ENCODE measurements around the gene FCRL4. TPM values are rescaled to one million over a fixed set of nuclear protein-coding genes. Genes with fewer than 3 reads are reported as not detected.

FCRL4 gene
- total RNA-seq, 1 donor from 2014 or later = not detected

DNA sequence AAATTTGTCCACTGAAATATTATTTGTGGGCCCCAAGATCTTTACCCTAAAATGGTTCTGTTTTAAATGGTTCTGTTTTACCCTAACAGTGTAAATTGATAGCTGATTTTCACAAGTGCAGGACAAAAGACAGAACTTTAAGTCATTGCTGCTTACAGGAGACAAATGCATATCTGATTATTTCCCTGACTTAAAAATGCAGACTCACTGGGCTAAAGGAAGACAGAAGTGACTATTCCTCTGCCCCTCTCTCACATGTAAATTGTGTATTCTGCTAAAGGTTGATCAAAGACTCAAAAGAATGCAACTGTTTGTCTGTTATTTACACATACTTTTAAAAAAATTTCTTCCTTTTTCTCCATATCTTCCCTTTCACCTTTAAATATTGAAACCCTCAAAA, 58.3 kb downstream of the FCRL4 start:
- no peak overlapping the region for H2AFZ ChIP-seq (ENCODE audit: low read depth, low read length)
- no peaks in the 10 kb centered on the region for H4K20me1 ChIP-seq (ENCODE audit: insufficient read depth, low read length)
- Mint-ChIP-seq H3K27ac (ENCODE audit: unreplicated experiment) (no peak overlapping the region), H3K9me3 (ENCODE audit: unreplicated experiment) (peaks cover 2% of the 10 kb centered on the region), H3K36me3 (ENCODE audit: low read depth, unreplicated experiment) (no peaks in the 10 kb centered on the region), H3K4me1 (ENCODE audit: low read depth, unreplicated experiment) (peaks cover 11% of the 10 kb centered on the region), H3K4me3 (ENCODE audit: unreplicated experiment) (no peak overlapping the region), H3K27me3 (ENCODE audit: low read depth, unreplicated experiment) (peaks cover 33% of the 10 kb centered on the region)
- no peak for DNase-seq (ENCODE audit: low read depth)
- H3K9ac ChIP-seq (ENCODE audit: low read length) = no peak overlapping the region
- H3K36me3 ChIP-seq (ENCODE audit: insufficient read depth, low read length) = no peaks in the 10 kb centered on the region
- no peaks in the 10 kb centered on the region for H3K9me3 ChIP-seq (ENCODE audit: insufficient read depth, low read depth, low read length)
- H3K27me3 ChIP-seq (ENCODE audit: insufficient read depth, low read length) = no peaks in the 10 kb centered on the region
- no peak for FAIRE-seq
- no peak overlapping the region for H3K27ac ChIP-seq (ENCODE audit: low read depth, low read length)
- no peak for TF ChIP-seq EZH2 (IDR thresholded peaks at IDR 0.05; ENCODE audit: insufficient read depth, low read length)
- TF ChIP-seq, protein P1, sequence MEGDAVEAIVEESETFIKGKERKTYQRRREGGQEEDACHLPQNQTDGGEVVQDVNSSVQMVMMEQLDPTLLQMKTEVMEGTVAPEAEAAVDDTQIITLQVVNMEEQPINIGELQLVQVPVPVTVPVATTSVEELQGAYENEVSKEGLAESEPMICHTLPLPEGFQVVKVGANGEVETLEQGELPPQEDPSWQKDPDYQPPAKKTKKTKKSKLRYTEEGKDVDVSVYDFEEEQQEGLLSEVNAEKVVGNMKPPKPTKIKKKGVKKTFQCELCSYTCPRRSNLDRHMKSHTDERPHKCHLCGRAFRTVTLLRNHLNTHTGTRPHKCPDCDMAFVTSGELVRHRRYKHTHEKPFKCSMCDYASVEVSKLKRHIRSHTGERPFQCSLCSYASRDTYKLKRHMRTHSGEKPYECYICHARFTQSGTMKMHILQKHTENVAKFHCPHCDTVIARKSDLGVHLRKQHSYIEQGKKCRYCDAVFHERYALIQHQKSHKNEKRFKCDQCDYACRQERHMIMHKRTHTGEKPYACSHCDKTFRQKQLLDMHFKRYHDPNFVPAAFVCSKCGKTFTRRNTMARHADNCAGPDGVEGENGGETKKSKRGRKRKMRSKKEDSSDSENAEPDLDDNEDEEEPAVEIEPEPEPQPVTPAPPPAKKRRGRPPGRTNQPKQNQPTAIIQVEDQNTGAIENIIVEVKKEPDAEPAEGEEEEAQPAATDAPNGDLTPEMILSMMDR (IDR thresholded peaks at IDR 0.05; ENCODE audit: insufficient read depth, low read depth, low read length) = no peak
- H3K79me2 ChIP-seq (ENCODE audit: insufficient read depth, low read length) = no peaks in the 10 kb centered on the region
- no peaks in the 10 kb centered on the region for H3K4me1 ChIP-seq (ENCODE audit: insufficient read depth, low read length)
- no peak overlapping the region for H3K4me3 ChIP-seq (ENCODE audit: insufficient read depth, low read depth, low read length)
- H3K4me2 ChIP-seq (ENCODE audit: low read length) = no peak overlapping the region

DNA sequence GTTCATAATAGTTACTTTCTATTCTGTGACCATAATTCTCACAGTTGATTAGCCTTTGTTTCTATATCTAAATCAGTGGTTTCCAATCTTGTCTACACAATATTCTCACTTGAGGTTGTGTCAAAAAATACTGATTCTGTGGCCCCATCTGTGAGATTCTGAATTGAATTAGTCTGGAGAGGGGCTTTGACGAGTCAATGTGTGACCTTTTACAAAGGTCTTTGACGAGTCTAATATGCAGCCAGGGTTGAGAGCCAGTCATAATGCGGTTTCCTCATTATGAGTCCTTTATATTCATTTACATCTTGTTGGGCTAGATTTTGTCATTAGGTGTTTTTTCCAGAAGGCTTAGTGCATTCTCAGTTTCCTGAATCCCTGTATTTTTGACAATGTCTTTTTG, 65.3 kb downstream of the FCRL4 start:
- H3K27ac Mint-ChIP-seq (ENCODE audit: unreplicated experiment) = no peak overlapping the region
- no peak overlapping the region for H3K4me3 ChIP-seq (ENCODE audit: insufficient read depth, low read depth, low read length)
- H3K36me3 Mint-ChIP-seq (ENCODE audit: low read depth, unreplicated experiment) = no peaks in the 10 kb centered on the region
- H3K36me3 ChIP-seq (ENCODE audit: insufficient read depth, low read length) = no peaks in the 10 kb centered on the region
- H2AFZ ChIP-seq (ENCODE audit: low read depth, low read length) = no peak overlapping the region
- H3K27me3 Mint-ChIP-seq (ENCODE audit: low read depth, unreplicated experiment) = peaks cover 13% of the 10 kb centered on the region
- H3K9me3 Mint-ChIP-seq (ENCODE audit: unreplicated experiment) = peaks cover 2% of the 10 kb centered on the region
- no peaks in the 10 kb centered on the region for H3K4me1 ChIP-seq (ENCODE audit: insufficient read depth, low read length)
- no peak overlapping the region for H3K27ac ChIP-seq (ENCODE audit: low read depth, low read length)
- H3K9ac ChIP-seq (ENCODE audit: low read length) = no peak overlapping the region
- no peaks in the 10 kb centered on the region for H3K4me1 Mint-ChIP-seq (ENCODE audit: low read depth, unreplicated experiment)
- no peaks in the 10 kb centered on the region for H3K9me3 ChIP-seq (ENCODE audit: insufficient read depth, low read depth, low read length)
- H3K27me3 ChIP-seq (ENCODE audit: insufficient read depth, low read length) = no peaks in the 10 kb centered on the region
- no peaks in the 10 kb centered on the region for H4K20me1 ChIP-seq (ENCODE audit: insufficient read depth, low read length)
- H3K4me3 Mint-ChIP-seq (ENCODE audit: unreplicated experiment) = no peak overlapping the region
- DNase-seq (ENCODE audit: low read depth) (no peak), FAIRE-seq (no peak)
- TF ChIP-seq EZH2 (IDR thresholded peaks at IDR 0.05; ENCODE audit: insufficient read depth, low read length) = no peak
- TF ChIP-seq, protein P1 (IDR thresholded peaks at IDR 0.05; ENCODE audit: insufficient read depth, low read depth, low read length) = no peak
- H3K79me2 ChIP-seq (ENCODE audit: insufficient read depth, low read length) = no peaks in the 10 kb centered on the region
- no peak overlapping the region for H3K4me2 ChIP-seq (ENCODE audit: low read length)

DNA sequence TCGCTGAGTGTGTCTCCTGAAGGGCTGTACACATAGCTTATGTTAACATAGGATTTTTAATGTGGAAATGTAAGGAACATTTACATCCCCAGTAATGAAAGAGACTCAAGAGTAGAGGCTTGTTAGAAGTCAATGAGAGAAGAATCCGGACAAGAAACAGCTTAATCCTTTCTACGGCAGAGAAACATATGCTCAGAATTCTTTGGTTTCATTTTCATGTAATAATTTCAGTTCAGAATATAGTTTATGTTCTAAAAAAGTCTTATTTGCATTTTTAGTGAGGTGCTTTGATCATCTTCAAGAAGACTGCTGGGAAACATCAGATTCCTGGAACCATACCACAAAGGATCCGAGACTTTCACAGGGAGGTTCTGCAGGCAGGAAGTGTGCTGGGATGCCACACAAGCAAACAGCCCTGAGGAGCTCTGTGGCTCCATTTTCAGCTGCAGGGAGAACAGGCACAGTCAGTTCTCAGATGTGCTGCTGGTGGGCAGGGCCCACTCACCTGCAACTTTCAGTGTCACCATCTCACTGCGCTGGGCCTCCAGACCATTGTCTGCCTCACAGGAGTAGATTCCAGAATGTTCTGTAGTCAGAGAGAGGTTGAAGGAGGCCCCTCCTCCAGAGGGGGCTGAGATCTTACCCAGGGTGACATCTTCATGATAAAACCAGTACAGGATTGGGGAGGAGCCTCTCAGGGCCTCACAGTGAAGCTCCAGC, 74.0 kb downstream of the FCRL4 start:
- H3K4me3 ChIP-seq (ENCODE audit: insufficient read depth, low read depth, low read length) = no peak overlapping the region
- H3K4me1 Mint-ChIP-seq (ENCODE audit: low read depth, unreplicated experiment) = no peaks in the 10 kb centered on the region
- H3K9me3 ChIP-seq (ENCODE audit: insufficient read depth, low read depth, low read length) = no peaks in the 10 kb centered on the region
- no peaks in the 10 kb centered on the region for H3K79me2 ChIP-seq (ENCODE audit: insufficient read depth, low read length)
- H3K9ac ChIP-seq (ENCODE audit: low read length) = no peak overlapping the region
- no peak overlapping the region for H3K4me2 ChIP-seq (ENCODE audit: low read length)
- no peaks in the 10 kb centered on the region for H4K20me1 ChIP-seq (ENCODE audit: insufficient read depth, low read length)
- TF ChIP-seq, protein P1 (IDR thresholded peaks at IDR 0.05; ENCODE audit: insufficient read depth, low read depth, low read length) = no peak
- TF ChIP-seq EZH2 (IDR thresholded peaks at IDR 0.05; ENCODE audit: insufficient read depth, low read length) = no peak
- no peak overlapping the region for H3K27ac Mint-ChIP-seq (ENCODE audit: unreplicated experiment)
- H3K36me3 ChIP-seq (ENCODE audit: insufficient read depth, low read length) = no peaks in the 10 kb centered on the region
- DNase-seq (ENCODE audit: low read depth) (no peak), FAIRE-seq (no peak)
- H2AFZ ChIP-seq (ENCODE audit: low read depth, low read length) = no peak overlapping the region
- H3K27ac ChIP-seq (ENCODE audit: low read depth, low read length) = no peak overlapping the region
- H3K36me3 Mint-ChIP-seq (ENCODE audit: low read depth, unreplicated experiment) = no peaks in the 10 kb centered on the region
- no peaks in the 10 kb centered on the region for H3K27me3 ChIP-seq (ENCODE audit: insufficient read depth, low read length)
- H3K27me3 Mint-ChIP-seq (ENCODE audit: low read depth, unreplicated experiment) = peaks cover 9% of the 10 kb centered on the region
- no peak overlapping the region for H3K4me3 Mint-ChIP-seq (ENCODE audit: unreplicated experiment)
- no peaks in the 10 kb centered on the region for H3K4me1 ChIP-seq (ENCODE audit: insufficient read depth, low read length)
- H3K9me3 Mint-ChIP-seq (ENCODE audit: unreplicated experiment) = no peaks in the 10 kb centered on the region
